Osteocyte (in vitro differentiated cells): Measurements from ENCODE around the gene USP14. TPM values are rescaled to one million over a fixed set of nuclear protein-coding genes. Genes with fewer than 3 reads are reported as not detected.

Source experiments
- DNase-seq: peaks from one replicate; pipeline ENCODE4 v3.0.0; 2021; ENCODE audit warnings: mixed read lengths; ENCODE audit not compliant: unreplicated experiment; ENCODE audit errors: extremely low spot score
- H3K27ac Mint-ChIP-seq: one replicate; pipeline ENCODE4 v1.8.0; 2021; ENCODE audit warnings: mild to moderate bottlenecking, mixed read lengths; ENCODE audit not compliant: unreplicated experiment
- H3K27me3 Mint-ChIP-seq: one replicate; pipeline ENCODE4 v1.8.0; 2021; ENCODE audit warnings: mixed read lengths; ENCODE audit not compliant: unreplicated experiment
- H3K36me3 Mint-ChIP-seq: one replicate; pipeline ENCODE4 v1.8.0; 2021; ENCODE audit warnings: mixed read lengths; ENCODE audit not compliant: unreplicated experiment
- H3K4me1 Mint-ChIP-seq: one replicate; pipeline ENCODE4 v1.8.0; 2021; ENCODE audit warnings: mixed read lengths; ENCODE audit not compliant: unreplicated experiment
- H3K4me3 Mint-ChIP-seq: one replicate; pipeline ENCODE4 v1.8.0; 2021; ENCODE audit warnings: mild to moderate bottlenecking, moderate library complexity, mixed read lengths; ENCODE audit not compliant: unreplicated experiment
- H3K9me3 Mint-ChIP-seq: one replicate; pipeline ENCODE4 v1.8.0; 2021; ENCODE audit warnings: mixed read lengths; ENCODE audit not compliant: unreplicated experiment
- total RNA-seq: library from RNA; stranded (reverse); gene quantifications from 2 replicates; pipeline ENCODE4 v1.2.1, GENCODE V29; 2021
- TF ChIP-seq, protein P1 (sequence below): fragments of 200-600 bp; sonication (generic); IDR thresholded peaks from 2 replicates; pipeline ENCODE4 v1.5.0; 2021; ENCODE audit warnings: antibody characterized with exemption, mild to moderate bottlenecking, moderate library complexity

The USP14 gene
- total RNA-seq, 1 donor from 2014 or later: 59.7 TPM

DNA sequence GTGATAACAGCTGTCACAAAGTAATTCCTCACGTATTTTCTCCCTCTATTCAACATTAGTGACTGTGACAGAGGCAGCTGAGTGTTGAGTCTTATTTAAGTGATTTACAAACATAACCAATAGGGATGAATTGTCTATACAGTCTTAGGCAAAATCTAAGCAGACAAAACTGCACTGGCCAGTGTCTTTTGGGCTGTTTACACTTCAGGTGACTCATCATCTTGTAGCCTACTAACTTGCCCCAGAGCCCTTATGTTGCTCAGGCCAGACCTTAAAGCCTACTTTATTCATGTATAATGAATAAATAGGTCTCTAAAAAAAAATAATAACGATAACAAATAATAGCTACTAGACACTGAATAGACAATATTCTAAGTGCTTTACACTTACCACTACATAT, 92.3 kb downstream of the USP14 start:
- Mint-ChIP-seq H3K4me3 (no peak overlapping the region), H3K27me3 (no peaks in the 10 kb centered on the region), H3K9me3 (no peaks in the 10 kb centered on the region), H3K27ac (no peak overlapping the region), H3K4me1 (no peaks in the 10 kb centered on the region), H3K36me3 (peaks cover 47% of the 10 kb centered on the region)
- no peak for DNase-seq
- TF ChIP-seq, protein P1, sequence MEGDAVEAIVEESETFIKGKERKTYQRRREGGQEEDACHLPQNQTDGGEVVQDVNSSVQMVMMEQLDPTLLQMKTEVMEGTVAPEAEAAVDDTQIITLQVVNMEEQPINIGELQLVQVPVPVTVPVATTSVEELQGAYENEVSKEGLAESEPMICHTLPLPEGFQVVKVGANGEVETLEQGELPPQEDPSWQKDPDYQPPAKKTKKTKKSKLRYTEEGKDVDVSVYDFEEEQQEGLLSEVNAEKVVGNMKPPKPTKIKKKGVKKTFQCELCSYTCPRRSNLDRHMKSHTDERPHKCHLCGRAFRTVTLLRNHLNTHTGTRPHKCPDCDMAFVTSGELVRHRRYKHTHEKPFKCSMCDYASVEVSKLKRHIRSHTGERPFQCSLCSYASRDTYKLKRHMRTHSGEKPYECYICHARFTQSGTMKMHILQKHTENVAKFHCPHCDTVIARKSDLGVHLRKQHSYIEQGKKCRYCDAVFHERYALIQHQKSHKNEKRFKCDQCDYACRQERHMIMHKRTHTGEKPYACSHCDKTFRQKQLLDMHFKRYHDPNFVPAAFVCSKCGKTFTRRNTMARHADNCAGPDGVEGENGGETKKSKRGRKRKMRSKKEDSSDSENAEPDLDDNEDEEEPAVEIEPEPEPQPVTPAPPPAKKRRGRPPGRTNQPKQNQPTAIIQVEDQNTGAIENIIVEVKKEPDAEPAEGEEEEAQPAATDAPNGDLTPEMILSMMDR: no peak

DNA sequence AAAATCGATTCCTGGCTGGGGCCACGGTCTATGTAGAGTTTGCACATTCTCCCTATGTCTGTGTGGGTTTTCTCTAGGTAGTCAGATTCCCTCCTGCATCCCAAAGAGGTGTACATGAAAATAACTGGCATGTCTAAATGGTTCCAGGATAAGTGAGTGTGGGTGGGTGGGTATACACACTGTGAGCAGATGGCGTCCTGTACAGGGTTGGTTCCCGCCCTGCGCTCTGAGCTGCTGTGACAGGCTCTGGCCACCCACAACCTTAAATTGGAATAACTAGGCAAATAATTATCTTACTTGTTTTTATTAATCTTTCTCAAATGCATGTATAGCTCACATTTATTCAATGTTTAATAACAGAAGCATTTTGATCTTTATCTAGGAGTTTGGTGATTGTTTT, 93.2 kb downstream of the USP14 start:
- DNase-seq: no peak
- TF ChIP-seq, protein P1: no peak
- no peaks in the 10 kb centered on the region for H3K4me1 Mint-ChIP-seq
- H3K27me3 Mint-ChIP-seq: no peaks in the 10 kb centered on the region
- H3K9me3 Mint-ChIP-seq: no peaks in the 10 kb centered on the region
- H3K4me3 Mint-ChIP-seq: no peak overlapping the region
- H3K36me3 Mint-ChIP-seq: peaks cover 49% of the 10 kb centered on the region
- H3K27ac Mint-ChIP-seq: no peak overlapping the region

DNA sequence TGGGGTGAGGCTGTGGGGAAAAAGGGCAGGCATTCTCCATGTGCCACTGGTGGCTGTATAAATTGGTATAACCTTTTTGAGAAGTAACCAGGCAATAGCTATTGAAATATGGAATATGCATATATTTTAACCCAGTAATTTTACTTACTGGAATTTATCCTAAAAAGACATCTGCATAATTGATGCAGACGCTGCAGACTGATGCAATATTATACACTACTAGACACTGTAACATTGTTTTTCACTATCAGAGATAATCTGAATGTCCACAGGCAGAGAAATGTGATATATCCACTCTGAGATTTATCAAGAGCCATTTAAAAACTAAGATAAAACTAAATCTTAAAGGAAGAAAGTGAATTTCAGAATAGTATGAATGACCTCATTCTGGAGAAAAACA, 94.8 kb downstream of the USP14 start:
- peaks cover 57% of the 10 kb centered on the region for H3K36me3 Mint-ChIP-seq
- H3K4me3 Mint-ChIP-seq: no peak overlapping the region
- no peaks in the 10 kb centered on the region for H3K4me1 Mint-ChIP-seq
- TF ChIP-seq, protein P1: no peak
- no peak for DNase-seq
- no peaks in the 10 kb centered on the region for H3K9me3 Mint-ChIP-seq
- no peak overlapping the region for H3K27ac Mint-ChIP-seq
- H3K27me3 Mint-ChIP-seq: no peaks in the 10 kb centered on the region

DNA sequence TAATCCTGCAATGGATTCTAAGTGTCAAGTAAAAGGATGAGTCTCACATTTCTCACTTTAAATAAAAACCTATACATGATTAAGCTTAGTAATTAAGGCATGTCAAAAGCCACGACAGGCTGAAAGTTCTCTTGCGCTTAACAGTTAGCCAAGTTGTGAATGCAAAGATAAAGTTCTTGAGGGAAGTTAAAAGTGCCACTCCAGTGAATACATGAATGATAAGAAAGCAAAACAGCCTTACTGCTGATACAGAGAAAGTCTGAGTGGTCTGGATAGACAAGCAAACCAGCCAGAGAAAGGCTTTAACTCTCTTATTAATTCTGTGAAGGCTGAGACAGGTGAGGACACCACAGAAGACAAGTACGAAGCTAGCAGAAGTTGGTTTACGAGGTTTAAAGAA, 96.8 kb downstream of the USP14 start:
- Mint-ChIP-seq H3K4me1 (no peaks in the 10 kb centered on the region), H3K4me3 (no peak overlapping the region), H3K9me3 (no peaks in the 10 kb centered on the region), H3K27ac (no peak overlapping the region), H3K36me3 (peaks cover 58% of the 10 kb centered on the region), H3K27me3 (no peaks in the 10 kb centered on the region)
- no peak for DNase-seq
- TF ChIP-seq, protein P1: no peak

DNA sequence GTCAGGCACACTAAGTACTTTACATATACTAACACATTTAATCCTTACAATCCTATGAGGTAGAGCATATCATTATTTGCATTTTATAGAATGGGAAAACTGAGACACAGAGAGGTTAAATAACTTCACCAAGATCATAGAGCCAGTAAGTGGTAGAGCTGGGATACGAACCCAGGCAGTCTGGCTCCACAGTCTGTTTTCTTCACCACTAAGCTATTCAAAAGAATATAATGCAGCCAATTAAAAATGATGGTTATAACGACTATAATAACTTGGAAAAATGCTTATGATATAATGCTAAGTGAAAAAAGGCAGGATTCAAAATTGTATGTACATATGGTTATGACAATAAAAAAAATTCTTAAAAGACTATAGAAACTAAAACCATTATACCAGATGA, 102.2 kb downstream of the USP14 start:
- H3K36me3 Mint-ChIP-seq: peaks cover 44% of the 10 kb centered on the region
- no peak overlapping the region for H3K27ac Mint-ChIP-seq
- H3K4me1 Mint-ChIP-seq: no peaks in the 10 kb centered on the region
- no peak for DNase-seq
- no peaks in the 10 kb centered on the region for H3K9me3 Mint-ChIP-seq
- no peak overlapping the region for H3K4me3 Mint-ChIP-seq
- TF ChIP-seq, protein P1: no peak
- no peaks in the 10 kb centered on the region for H3K27me3 Mint-ChIP-seq
